ENCODE data around the gene NME2.
"Not testable (repeated sequence)": the region's sequence is repeated elsewhere in the genome, so short reads cannot be mapped to it uniquely, and the experiment has no call there.

Gene NME2

GRCh38 chr17:51153210-51154072 lies 12.8 kb upstream of the NME2 start, which contains the start of gene NME1:
TSS of gene NME1 (plus strand) at chr17:51153559. CDS start at chr17:51155655, 2,096 bp downstream.
- DNase-seq: peak; percentile 100

GRCh38 chr17:51154176-51154575 lies 12.0 kb upstream of the NME2 start:
- DNase-seq: no peak

DNA sequence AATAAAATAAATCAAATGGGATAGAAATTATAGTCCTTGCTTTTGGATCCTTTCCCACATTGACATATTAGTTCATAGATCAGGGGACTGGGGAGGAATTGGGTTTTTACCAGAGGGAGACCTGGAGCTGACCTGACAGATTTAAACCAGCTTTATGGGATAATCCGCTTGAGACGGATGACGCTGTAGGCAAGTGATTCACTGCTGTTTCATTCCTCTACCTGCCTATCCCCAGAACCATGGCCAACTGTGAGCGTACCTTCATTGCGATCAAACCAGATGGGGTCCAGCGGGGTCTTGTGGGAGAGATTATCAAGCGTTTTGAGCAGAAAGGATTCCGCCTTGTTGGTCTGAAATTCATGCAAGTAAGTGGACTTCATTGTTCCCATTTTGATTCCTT lies 10.8 kb upstream of the NME2 start:
- DNase-seq: no peak

DNA sequence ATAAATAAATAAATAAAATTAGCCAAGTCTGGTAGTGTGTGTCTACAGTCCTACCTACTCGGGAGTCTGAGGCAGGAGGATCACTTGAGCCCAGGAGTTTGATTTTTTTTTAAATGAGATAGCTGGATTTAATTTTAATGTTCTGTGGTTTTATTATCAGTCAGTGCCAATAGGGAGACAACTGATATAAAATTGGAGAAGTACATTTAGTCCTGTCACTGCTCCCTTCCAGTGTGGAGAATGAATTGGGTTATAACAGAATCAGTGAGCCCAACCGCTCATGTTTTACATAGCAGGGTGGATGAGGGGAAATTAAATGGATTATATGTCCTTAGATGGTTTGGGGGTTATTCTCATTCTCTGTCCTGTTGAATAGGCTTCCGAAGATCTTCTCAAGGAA lies 6.6 kb upstream of the NME2 start:
- DNase-seq: no peak

DNA sequence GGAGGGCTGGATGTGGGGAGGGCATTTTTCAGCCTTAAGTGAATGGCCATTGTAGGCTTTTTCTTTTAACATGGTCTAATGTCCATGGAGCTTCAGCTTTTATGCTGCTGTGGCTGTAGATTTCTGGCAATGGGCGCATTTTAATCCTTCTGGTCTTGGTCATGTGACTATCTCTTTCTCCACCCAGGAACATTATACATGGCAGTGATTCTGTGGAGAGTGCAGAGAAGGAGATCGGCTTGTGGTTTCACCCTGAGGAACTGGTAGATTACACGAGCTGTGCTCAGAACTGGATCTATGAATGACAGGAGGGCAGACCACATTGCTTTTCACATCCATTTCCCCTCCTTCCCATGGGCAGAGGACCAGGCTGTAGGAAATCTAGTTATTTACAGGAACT lies 4.7 kb upstream of the NME2 start:
- DNase-seq: no peak

DNA sequence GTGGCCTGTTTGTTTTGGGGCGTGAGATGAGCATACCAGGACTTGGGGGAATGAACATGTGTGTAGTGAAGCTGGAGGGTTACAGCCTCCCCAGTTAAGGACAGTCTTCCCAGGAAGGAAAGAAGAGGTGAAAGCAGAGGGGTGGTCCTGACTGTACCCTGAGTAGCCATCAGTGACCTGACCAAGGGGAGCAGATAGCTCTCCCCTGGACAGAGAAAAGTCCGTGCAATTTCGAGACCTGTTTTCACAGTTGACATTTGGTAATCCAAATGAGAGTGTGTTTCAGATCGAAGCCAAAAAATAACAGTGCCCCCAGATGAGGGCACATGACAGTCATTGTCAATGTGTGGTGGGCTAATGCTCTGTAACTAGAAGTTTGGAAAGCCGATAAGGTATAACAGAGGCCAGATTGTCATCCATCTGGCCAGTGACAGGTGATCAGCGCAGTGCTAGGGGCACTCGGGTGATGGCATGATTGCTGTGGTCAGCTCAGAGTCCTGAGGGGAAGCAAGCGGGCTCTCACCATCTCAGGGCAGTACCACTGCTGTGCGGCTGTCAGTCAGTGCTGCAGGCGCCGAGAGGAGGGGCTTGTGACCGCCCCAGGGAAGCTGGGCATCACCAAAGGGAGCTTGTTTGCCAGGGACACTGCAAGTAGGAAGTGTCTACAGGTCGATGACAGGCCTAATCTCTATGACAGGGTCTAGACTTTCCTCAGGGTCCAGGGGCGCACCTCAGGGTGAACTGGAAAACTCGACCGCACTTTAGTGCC lies 1.1 kb upstream of the NME2 start:
- DNase-seq: no peak

- no peak for DNase-seq
These were observed 472 bp upstream of the NME2 start for GRCh38 chr17:51165680-51166197.

DNA sequence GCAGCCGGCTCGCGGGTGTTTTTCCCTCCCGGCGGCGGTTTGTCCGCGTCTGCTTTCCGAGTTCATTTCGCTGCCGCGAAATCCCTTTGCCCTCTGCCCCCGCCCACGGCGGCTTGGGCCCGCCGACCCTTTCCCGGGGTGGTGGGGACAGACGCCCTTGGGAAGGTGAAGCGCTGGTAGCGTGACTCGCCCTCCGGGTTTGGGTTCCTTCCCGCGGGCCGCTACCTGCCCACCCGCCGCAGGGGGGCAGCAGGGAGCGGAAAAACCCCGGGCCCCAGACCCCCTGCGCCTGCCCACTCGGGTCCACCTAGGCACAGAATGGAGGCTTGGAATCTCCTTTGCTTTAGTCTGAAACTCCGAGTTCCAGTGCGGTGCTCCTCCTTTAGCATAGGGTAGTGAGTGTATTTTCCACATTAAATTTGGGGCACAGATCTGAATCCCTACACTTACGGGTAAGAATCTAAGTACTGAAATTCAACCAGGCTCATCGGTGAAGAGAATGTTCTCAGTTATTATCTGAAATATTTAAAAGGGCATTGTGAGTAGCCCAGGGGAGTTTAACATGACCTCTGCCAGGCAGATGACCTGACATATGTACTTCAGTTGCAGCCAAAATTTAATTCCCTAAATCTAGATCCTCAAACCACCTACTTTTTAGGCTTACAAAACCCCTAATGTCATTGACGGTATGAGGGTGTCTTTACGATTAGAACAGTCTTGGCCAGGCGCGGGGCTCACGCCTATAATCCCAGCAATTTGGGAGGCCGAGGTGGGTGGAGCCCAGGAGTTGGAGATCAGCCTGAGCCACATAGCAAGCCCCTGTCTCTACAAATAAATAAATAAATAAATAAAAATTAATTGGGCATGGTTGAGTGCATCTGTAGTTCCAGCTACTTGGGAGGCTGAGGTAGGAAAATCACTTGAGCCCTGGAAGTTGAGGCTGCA lies 1.0 kb downstream of the NME2 start:
- peak; percentile 26 to 42 for DNase-seq

- DNase-seq: no peak
These were observed 3.1 kb downstream of the NME2 start for GRCh38 chr17:51169340-51169739.

GRCh38 chr17:51170736-51171135 lies 4.5 kb downstream of the NME2 start:
- no peak for DNase-seq

DNA sequence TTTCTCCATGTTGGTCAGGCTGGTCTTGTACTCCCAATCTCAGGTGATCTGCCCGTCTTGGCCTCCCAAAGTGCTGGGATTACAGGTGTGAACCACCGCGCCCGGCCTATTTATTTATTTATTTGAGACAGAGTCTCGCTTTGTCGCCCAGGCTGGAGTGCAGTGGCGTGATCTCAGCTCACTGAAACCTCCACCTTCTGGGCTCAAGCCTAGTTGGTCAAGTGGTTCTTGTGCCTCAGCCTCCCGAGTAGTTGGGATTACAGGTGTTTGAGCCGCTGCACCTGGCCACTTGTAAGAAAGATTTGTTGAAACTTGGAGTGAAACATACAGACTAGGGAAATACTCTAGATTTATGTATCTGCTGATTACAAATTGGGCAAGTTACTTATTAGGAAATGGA lies 5.8 kb downstream of the NME2 start:
- DNase-seq: not testable (repeated sequence)

DNA sequence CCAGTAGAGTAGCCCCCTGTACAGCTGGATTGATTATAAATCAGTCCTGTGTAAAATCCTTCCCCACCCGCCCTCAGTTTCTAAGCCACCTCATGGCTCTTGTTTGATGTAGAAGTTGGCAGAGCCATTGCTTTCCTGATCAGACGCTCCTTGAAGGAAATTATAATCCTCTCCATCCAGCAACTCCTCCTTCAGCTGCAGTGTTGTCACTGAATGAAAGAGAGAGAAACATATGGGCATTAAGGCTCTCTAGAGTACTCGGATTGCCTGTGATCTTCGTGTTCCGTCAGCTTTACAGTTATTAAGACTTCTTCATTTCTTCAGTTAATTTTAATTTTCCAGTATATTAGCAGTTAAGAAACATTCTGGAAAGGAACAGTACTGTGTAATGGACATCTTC lies 14.3 kb downstream of the NME2 start:
- DNase-seq: no peak

- no peak for DNase-seq
These were observed 17.9 kb downstream of the NME2 start for GRCh38 chr17:51184124-51184523.

GRCh38 chr17:51185763-51186332 lies 19.6 kb downstream of the NME2 start:
- DNase-seq: no peak

DNA sequence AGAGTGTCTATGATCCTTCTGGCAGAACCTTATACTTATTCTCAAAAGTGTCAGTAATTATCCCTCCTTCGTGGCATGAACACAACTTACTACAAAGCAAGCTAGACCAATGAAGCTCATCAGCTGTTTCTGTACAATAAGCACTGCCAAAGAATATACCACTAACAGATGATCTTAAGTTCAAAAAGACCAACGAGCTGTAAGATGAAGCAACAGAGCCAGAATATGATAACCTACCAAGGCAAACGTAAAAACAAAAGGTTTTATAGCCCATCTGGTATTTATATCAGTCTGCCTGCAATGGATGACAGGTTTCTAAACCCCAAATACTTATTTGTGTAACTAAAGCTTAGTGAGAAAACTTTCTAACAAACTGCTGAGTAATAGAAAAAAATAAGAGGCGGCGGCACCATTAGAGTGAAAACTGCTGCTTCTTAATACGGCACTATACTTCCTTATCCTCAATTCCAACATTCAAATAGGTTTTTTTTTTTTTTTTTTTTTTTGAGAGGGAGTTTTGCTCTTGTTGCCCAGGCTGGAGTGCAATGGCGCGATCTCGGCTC lies 22.1 kb downstream of the NME2 start:
- DNase-seq: no peak

- DNase-seq: no peak
These were observed 23.0 kb downstream of the NME2 start for GRCh38 chr17:51189162-51189561.

GRCh38 chr17:51189628-51190027 lies 23.4 kb downstream of the NME2 start:
- DNase-seq: no peak

DNA sequence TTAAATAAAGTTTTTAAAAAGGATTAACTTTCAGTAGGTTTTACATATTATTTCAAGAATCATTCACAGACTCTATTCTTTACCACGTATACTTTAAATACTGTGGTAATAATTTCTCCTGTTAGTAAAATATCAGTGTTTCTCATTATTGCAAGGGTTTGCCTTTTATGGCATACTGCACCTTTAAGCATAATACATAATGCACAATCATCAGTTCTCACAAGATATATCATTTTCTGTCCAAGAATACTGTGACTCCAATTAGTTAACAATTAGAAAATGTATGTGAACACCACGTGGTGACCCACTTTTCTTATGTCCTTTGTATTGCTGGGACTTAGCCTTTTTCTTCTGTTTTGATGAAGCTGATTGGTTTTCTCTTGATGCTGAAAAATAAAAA lies 25.7 kb downstream of the NME2 start:
- no peak for DNase-seq

DNA sequence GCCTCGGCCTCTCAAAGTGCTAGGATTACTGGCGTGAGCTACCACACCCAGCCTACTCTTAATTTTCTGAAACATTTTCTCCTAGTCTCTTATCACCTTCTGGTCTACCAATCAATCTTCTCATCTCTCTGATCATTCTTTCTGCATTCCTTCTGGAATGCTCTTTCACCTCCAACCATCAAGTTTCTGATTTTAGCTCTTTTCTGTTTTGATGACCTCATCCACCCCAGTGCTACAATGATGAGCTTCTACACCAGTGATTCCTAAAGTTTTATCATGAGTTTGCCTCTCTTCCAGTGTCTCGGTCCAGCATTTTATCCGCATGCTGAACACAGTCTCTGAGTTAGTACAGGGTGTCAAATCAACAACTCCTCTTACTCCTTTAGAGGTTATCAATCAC lies 31.5 kb downstream of the NME2 start:
- no peak for DNase-seq

GRCh38 chr17:51200295-51200694 lies 34.1 kb downstream of the NME2 start:
- DNase-seq: no peak

- no peak for DNase-seq
These were observed 34.6 kb downstream of the NME2 start for GRCh38 chr17:51200846-51201245.

- DNase-seq: no peak
These were observed 37.6 kb downstream of the NME2 start for GRCh38 chr17:51203838-51204237.

Measured in inflammatory macrophage treated with lipopolysaccharide for 1 hour (primary cell).